ENCODE data around the gene PCDH9.

- TF ChIP-seq, protein P1, sequence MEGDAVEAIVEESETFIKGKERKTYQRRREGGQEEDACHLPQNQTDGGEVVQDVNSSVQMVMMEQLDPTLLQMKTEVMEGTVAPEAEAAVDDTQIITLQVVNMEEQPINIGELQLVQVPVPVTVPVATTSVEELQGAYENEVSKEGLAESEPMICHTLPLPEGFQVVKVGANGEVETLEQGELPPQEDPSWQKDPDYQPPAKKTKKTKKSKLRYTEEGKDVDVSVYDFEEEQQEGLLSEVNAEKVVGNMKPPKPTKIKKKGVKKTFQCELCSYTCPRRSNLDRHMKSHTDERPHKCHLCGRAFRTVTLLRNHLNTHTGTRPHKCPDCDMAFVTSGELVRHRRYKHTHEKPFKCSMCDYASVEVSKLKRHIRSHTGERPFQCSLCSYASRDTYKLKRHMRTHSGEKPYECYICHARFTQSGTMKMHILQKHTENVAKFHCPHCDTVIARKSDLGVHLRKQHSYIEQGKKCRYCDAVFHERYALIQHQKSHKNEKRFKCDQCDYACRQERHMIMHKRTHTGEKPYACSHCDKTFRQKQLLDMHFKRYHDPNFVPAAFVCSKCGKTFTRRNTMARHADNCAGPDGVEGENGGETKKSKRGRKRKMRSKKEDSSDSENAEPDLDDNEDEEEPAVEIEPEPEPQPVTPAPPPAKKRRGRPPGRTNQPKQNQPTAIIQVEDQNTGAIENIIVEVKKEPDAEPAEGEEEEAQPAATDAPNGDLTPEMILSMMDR (IDR thresholded peaks at IDR 0.05 in 8 of 11, conservative IDR thresholded peaks at IDR 0.05 in 3 of 11), result no peak
- no peak for TF ChIP-seq POLR2A (IDR thresholded peaks at IDR 0.05)
- TF ChIP-seq POLR2AphosphoS5 (IDR thresholded peaks at IDR 0.05), result no peak
Observed at GRCh38 chr13:66875264-66875663, 354.9 kb downstream of the PCDH9 start.
